GM18498 (cell line): ENCODE results near the gene USP13.

Experiments used
- ATAC-seq: cut with Tn5 transposase; IDR thresholded peaks from one replicate; pipeline ENCODE4 v1.9.1; 2021; ENCODE audit warnings: mild to moderate bottlenecking, moderate library complexity; ENCODE audit not compliant: unreplicated experiment

USP13 gene

DNA sequence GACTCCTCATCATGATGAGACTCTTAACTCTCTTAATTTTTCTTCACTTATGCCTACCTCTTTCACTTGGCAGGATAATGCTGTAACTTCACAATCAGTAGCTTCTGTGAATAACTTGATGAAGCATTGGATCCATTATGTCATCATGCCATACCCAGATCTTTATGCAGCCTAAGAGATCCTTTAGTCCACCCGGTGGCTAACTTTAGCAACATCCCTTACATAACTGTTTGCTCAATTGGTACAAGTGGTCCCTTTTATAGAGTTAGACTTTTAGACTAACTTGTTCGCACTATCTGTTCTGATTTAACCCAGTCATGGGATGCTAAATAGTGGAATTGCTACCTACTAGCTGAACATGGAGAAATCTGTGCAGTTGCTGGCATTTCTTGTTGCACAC is 184.5 kb downstream of the USP13 start:
- ATAC-seq: no peak
